GM12878 (cell line): ENCODE results near the gene MID2. TPM values are rescaled to one million over a fixed set of nuclear protein-coding genes. Genes with fewer than 3 reads are reported as not detected.

Experiments
- ATAC-seq: fragments of 200-7000 bp; cut with Tn5 transposase; 3 replicates; pipeline ENCODE4 v1.9.1; 2020; ENCODE audit warnings: mild to moderate bottlenecking, moderate library complexity
- BruUV-seq: library from RNA; stranded (reverse); fragments of 400-500 nt; replicated peaks from 2 replicates; lab custom pipeline; 2021; lab: Mats Ljungman, UMichigan
- CTCF ChIA-PET: fragments of 300-600 bp; sonication (Branson Sonifier 250); formaldehyde crosslinking; extraction: SDS; loops from one replicate; lab custom pipeline; 2021; ENCODE audit warnings: inconsistent platforms; lab: Yijun Ruan, JAX
- POLR2A ChIA-PET: fragments of 350-600 bp; formaldehyde crosslinking; extraction: SDS; loops from one replicate; lab custom pipeline; 2021; ENCODE audit warnings: inconsistent platforms; lab: Charles Lee
- RAD21 ChIA-PET: fragments of 300-600 bp; sonication (Branson Sonifier 250); formaldehyde crosslinking; loops from one replicate; lab custom pipeline; 2023; ENCODE audit warnings: antibody characterized with exemption; ENCODE audit not compliant: unreplicated experiment; lab: Charles Lee
- SMC1A ChIA-PET: fragments of 300-600 bp; sonication (Branson Sonifier 250); formaldehyde crosslinking; loops from one replicate; lab custom pipeline; 2023; ENCODE audit not compliant: unreplicated experiment, uncharacterized antibody; lab: Charles Lee
- DNase-seq: peaks from one replicate; pipeline ENCODE4 v3.0.0-alpha.2; 2011; ENCODE audit warnings: low read depth, low spot score
- FAIRE-seq: peaks from 3 replicates; lab custom pipeline; 2011; peaks lifted over from hg19 to GRCh38; lab: Jason Lieb, UNC
- H2AFZ ChIP-seq: 2 replicates; pipeline ENCODE4 v1.6.0; 2011; ENCODE audit warnings: low read depth, low read length, control low read depth; ENCODE audit not compliant: control insufficient read depth
- H3K27ac ChIP-seq: 2 replicates; pipeline ENCODE4 v1.5.1; 2011; ENCODE audit warnings: control low read depth; ENCODE audit not compliant: control insufficient read depth, insufficient read depth
- H3K27me3 ChIP-seq, 2 experiments: replicated peaks in 1 of 2; 2 replicates each; pipeline versions ENCODE4 v1.6.0 to v1.6.1; 2011; ENCODE audit warnings: low read length in 1 of 2; ENCODE audit not compliant: control insufficient read depth in 2 of 2, insufficient read depth in 2 of 2
- H3K36me3 ChIP-seq, 2 experiments: 2 replicates each; pipeline ENCODE4 v1.5.1; 2011; ENCODE audit warnings: low read length in 1 of 2; ENCODE audit not compliant: control insufficient read depth in 2 of 2, insufficient read depth in 2 of 2
- H3K4me1 ChIP-seq: 2 replicates; pipeline ENCODE4 v1.6.1; 2011; ENCODE audit warnings: mild to moderate bottlenecking, low read length, moderate library complexity, mixed read lengths; ENCODE audit not compliant: control insufficient read depth, insufficient read depth
- H3K4me2 ChIP-seq: 2 replicates; pipeline ENCODE4 v1.6.0; 2011; ENCODE audit warnings: control low read depth; ENCODE audit not compliant: control insufficient read depth, insufficient read depth
- H3K4me3 ChIP-seq: fragments of 200-600 bp; sonication (generic); 2 replicates; pipeline ENCODE4 v1.5.1; 2016
- H3K79me2 ChIP-seq: 2 replicates; pipeline ENCODE4 v1.6.0; 2011; ENCODE audit warnings: low read length; ENCODE audit not compliant: control insufficient read depth, insufficient read depth
- H3K9ac ChIP-seq: 2 replicates; pipeline ENCODE4 v1.8.0; 2011; ENCODE audit warnings: low read length, control low read depth, mixed read lengths; ENCODE audit not compliant: control insufficient read depth, insufficient read depth
- H3K9me3 ChIP-seq: replicated peaks from 3 replicates; pipeline ENCODE4 v1.5.1; 2011; ENCODE audit warnings: mild to moderate bottlenecking, low read length; ENCODE audit not compliant: control insufficient read depth, insufficient read depth
- H4K20me1 ChIP-seq: 2 replicates; pipeline ENCODE4 v1.6.0; 2011; ENCODE audit not compliant: control insufficient read depth, insufficient read depth
- BRCA1 ChIP-seq: IDR thresholded peaks from 2 replicates; pipeline ENCODE4 v1.6.1; 2011; ENCODE audit warnings: low read depth, low read length, improper control_type of control experiment
- EP300 ChIP-seq, 2 experiments: fragments of 150-350 bp in 1 of 2; IDR thresholded peaks; 2 replicates each; pipeline ENCODE4 v1.6.1; 2011 to 2012; ENCODE audit warnings: low read depth in 2 of 2, low read length in 2 of 2, borderline replicate concordance in 1 of 2, improper control_type of control experiment in 1 of 2, inconsistent platforms in 1 of 2; ENCODE audit not compliant: control insufficient read depth in 1 of 2
- HCFC1 ChIP-seq: fragments of 150-350 bp; IDR thresholded peaks from 2 replicates; pipeline ENCODE4 v1.6.1; 2014; ENCODE audit warnings: low read length
- MLLT1 ChIP-seq: fragments of 450-650 bp; IDR thresholded peaks from 2 replicates; pipeline ENCODE4 v1.6.1; 2016; ENCODE audit warnings: mild to moderate bottlenecking
- MXI1 ChIP-seq: fragments of 150-350 bp; IDR thresholded peaks from 2 replicates; pipeline ENCODE4 v1.6.1; 2011; ENCODE audit warnings: low read depth, mild to moderate bottlenecking, inconsistent platforms, low read length, improper control_type of control experiment
- SREBF1 ChIP-seq: IDR thresholded peaks from 2 replicates; pipeline ENCODE4 v1.6.1; 2012; ENCODE audit warnings: mild to moderate bottlenecking, low read length
- TCF12 ChIP-seq: IDR thresholded peaks from 2 replicates; pipeline ENCODE4 v1.6.1; 2011; ENCODE audit warnings: low read depth, mild to moderate bottlenecking, low read length
- WGBS: methylation state at CpG from one replicate; pipeline ENCODE4 v1.1.6; 2016; ENCODE audit warnings: low lambda C conversion rate; ENCODE audit not compliant: insufficient replicate concordance, insufficient coverage; ENCODE audit errors: missing lambda C conversion rate; 5-methylcytosine and 5-hydroxymethylcytosine counted together
- in situ Hi-C: fragments of 300-500 bp; cut with MboI; formaldehyde crosslinking; loops from 9 replicates; pipeline ENCODE4 v1.14.3; 2018; ENCODE audit warnings: mixed read lengths
- intact Hi-C: fragments of 100-400 bp; cut with micrococcal nuclease; formaldehyde crosslinking; loops from one replicate; pipeline ENCODE4 v1.14.2; 2022; ENCODE audit not compliant: unreplicated experiment
- polyA plus RNA-seq, 11 experiments: library from polyadenylated mRNA; depleted of rRNA in 4 of 11; unstranded in 6 of 11; stranded (reverse) in 5 of 11; fragments of >200 nt; fragmentation: Nextera tagmentation in 4 of 11; fragmentation: Illumina TruSeq in 1 of 11; extraction: Ambion mirVana in 4 of 11; extraction: Trizol in 1 of 11; gene quantifications; 1 replicate in 1 of 11; 2 replicates in 10 of 11; pipeline versions ENCODE4 v1.2.1 to v1.2.3, GENCODE V29; 2011 to 2016; ENCODE audit warnings: inconsistent platforms in 2 of 11, missing spikeins in 2 of 11, low read depth in 1 of 11
- total RNA-seq, 4 experiments: library from RNA; depleted of rRNA in 3 of 4; stranded (reverse); fragments of >200 nt in 3 of 4; fragmentation: Illumina TruSeq in 1 of 4; extraction: Trizol in 1 of 4; gene quantifications; 2 replicates each; pipeline versions ENCODE4 v1.2.1 to v1.2.3, GENCODE V29; 2013 to 2021

MID2 gene
- total and polyA plus RNA-seq, 10 of the 15 experiments (the other 5 are each of a cell fraction or from before 2014, with no cell fraction given) = 0.04 to 0.21 TPM; not detected in 8

GRCh38 chrX:107934262-107934661 lies 108.6 kb downstream of the MID2 start:
- in situ Hi-C loops (no loop called here), intact Hi-C loops (no loop called here)
- no TSS peak for BruUV-seq
- no peak overlapping the region for H3K4me3 ChIP-seq
- no peak overlapping the region for H3K9ac ChIP-seq
- H4K20me1 ChIP-seq = no peaks in the 10 kb centered on the region
- RAD21 ChIA-PET = no interaction called here
- POLR2A ChIA-PET = no interaction called here
- no peaks in the 10 kb centered on the region for H3K36me3 ChIP-seq
- no peak for TF ChIP-seq EP300 (IDR thresholded peaks at IDR 0.05; ENCODE audit: borderline replicate concordance in 1 of 2, control insufficient read depth in 1 of 2, low read depth in 2 of 2, low read length in 2 of 2)
- FAIRE-seq (no peak), ATAC-seq (no peak), DNase-seq (no peak)
- no peaks in the 10 kb centered on the region for H3K27me3 ChIP-seq
- H2AFZ ChIP-seq = no peak overlapping the region
- no peak overlapping the region for H3K27ac ChIP-seq
- SMC1A ChIA-PET = no interaction called here
- no peaks in the 10 kb centered on the region for H3K9me3 ChIP-seq
- 44% methylated on average over 1 of the region's 1 CpG for WGBS
- H3K79me2 ChIP-seq = no peaks in the 10 kb centered on the region
- CTCF ChIA-PET = interaction anchor here (0.6 kb wide), 1 partner anchor 17 kb away, joined by 3 read pairs; no protein-coding TSS in a partner anchor
- H3K4me2 ChIP-seq = no peak overlapping the region
- H3K4me1 ChIP-seq = no peaks in the 10 kb centered on the region

- no TSS peak for BruUV-seq
- no peak overlapping the region for H3K9ac ChIP-seq
- WGBS = 48% methylated on average over 7 of the region's 7 CpGs
- no peak for ATAC-seq
- CTCF ChIA-PET = no interaction called here
- intact Hi-C loops (no loop called here), in situ Hi-C loops (no loop called here)
- no peak for DNase-seq
- POLR2A ChIA-PET = no interaction called here
- SMC1A ChIA-PET = no interaction called here
- H3K4me3 ChIP-seq = no peak overlapping the region
- H3K27me3 ChIP-seq = no peaks in the 10 kb centered on the region
- RAD21 ChIA-PET = no interaction called here
- H3K79me2 ChIP-seq = no peaks in the 10 kb centered on the region
- no peaks in the 10 kb centered on the region for H4K20me1 ChIP-seq
- H3K4me2 ChIP-seq = no peak overlapping the region
- H3K36me3 ChIP-seq = no peaks in the 10 kb centered on the region
- H3K27ac ChIP-seq = no peak overlapping the region
- FAIRE-seq = no peak
- no peak overlapping the region for H2AFZ ChIP-seq
- H3K9me3 ChIP-seq = no peaks in the 10 kb centered on the region
- no peaks in the 10 kb centered on the region for H3K4me1 ChIP-seq
- TF ChIP-seq HCFC1 (no peak), SREBF1 (no peak), TCF12 (no peak), MXI1 (no peak), MLLT1 (no peak), BRCA1 (no peak)
These were observed 109.5 kb downstream of the MID2 start for GRCh38 chrX:107935200-107935599.
